GM19463 (cell line): ENCODE data around the gene IGF1.

Experiments used
- ATAC-seq: cut with Tn5 transposase; IDR thresholded peaks from one replicate; pipeline ENCODE4 v1.9.1; 2021; ENCODE audit warnings: mild to moderate bottlenecking, moderate library complexity; ENCODE audit not compliant: unreplicated experiment

Gene IGF1

DNA sequence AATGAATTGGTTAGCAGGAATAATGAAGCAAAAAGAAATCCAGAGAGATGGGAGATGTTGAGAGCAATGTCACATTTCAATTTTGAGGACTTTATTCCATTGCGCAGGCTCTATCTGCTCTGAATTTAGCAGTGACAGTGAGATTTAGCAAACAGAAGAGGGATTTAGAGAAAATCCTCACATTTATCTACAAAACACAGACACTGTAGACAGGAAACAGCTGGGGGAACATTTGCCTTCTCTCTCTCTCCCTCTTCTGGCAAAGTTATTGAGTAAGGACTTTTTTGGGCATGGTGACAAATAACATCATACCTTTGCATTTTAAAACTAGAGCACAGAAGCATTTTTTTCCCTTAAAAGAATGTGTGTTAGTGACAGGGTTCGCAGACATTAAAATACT is at the start of gene IGF1:
Gene IGF1 (minus strand): TSS at position 158 of the 400 bp plus-strand sequence. CDS start 182 bp downstream, outside the sequence.
- ATAC-seq = no peak

DNA sequence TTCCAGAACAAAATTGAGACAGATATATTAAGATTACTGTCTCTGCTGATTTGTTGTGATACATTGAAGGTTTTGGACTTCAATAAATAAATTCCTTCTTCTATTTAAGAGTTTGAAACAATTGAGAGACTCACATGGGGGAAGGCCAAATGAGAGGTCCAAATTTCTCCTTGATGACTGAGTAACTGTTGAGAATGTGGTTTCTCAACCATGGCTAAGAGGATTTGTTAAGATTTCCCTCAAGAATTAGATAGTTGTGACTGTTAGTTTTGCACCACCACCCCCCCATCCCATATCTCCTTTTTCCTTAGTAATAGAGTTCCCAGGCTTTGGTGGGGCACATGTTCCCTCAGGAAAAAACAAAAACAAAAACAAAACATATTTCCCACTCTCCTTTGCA is 47.7 kb upstream of the IGF1 start:
- no peak for ATAC-seq

DNA sequence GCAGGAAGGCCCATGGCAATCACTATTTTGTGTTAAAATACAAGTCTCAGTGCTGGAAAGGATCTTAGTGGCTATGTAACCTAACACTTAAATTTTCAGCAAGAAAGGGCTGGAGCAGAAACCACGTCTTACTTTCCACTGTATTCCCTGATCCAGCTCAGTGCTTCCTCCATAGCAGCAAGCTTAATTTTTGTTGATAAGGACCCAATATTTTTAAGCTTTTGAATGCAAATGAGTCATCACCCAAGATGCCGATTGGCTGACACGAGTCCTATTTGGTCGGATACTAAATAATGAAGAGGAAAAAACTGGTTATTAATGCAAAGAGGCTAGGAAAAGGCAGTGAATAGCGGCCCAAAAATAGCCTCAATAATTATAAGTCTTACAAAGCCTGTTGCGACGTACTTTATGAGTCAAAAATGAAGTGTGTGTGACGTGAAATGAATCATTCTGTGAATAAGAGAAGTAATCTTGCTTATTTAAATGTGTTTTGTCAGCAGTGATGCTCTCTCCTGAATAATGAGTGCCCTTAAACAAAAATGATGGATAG is 46.9 kb upstream of the IGF1 start:
- ATAC-seq = no peak

DNA sequence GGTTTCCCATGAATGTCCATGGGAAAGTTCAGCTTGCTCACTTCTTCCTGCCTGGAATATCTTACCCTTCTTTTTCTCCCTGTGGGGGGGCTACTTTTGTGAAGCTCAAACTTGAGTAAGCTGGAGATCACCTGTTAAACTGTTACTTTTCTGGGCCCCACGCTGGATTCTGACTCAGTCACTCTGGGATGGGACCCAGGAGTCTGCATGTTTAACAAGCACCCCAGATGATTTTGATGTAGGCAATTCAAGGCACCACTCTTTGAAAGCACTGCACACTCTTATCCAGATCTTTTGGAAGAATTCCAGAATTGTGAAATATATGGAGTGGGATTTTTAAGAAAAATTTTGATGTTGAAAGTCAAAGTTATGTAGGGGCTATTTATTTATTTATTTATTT is 46.3 kb upstream of the IGF1 start:
- no peak for ATAC-seq

DNA sequence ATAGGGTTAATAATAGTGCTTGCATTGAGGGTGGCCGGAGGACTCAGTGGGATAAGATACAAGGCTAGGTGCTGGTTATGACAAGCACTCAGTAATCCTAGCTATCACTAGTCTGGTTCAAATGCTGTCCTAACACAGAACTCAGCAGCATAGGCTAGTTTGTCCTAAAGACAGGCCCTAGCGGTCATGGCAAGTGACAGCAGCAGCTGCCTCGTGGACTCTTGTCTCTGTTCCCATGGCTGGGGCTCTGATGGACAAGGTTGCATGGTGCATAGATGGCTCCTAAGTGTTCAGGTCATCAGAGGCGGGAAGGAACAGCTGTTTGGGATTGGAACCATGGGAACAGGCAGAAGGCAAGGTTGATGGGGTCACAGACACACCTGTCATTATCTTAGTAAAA is 42.4 kb upstream of the IGF1 start:
- ATAC-seq = no peak

DNA sequence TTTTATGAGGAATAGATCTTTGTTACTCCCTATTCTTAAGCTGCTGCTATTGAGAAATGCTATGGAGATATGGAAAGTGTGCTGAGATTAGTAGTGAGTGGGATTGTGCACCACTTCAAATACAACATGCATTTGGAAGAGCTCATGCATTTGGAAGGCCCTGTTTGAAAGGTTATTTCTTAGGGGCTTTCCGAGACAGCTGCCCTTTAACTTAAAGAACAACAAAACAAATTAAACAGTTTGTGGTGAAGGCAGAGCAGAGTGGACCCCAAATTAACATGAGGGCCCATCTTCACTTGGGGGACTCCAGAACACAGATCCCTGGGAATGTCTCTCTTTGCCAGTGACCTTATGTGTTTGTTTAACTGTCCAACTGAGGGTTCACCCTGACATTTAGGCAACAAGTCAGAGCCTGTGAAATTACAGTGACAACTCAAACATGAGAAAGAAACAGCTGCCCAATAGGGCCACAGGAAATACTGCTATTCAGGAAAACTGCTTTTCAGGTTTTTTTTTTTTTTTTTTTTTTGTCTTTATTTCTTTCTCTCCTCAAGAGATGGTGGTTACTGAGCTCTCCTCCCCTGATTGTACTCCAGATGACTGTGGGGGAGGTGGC is 41.4 kb upstream of the IGF1 start:
- no peak for ATAC-seq

DNA sequence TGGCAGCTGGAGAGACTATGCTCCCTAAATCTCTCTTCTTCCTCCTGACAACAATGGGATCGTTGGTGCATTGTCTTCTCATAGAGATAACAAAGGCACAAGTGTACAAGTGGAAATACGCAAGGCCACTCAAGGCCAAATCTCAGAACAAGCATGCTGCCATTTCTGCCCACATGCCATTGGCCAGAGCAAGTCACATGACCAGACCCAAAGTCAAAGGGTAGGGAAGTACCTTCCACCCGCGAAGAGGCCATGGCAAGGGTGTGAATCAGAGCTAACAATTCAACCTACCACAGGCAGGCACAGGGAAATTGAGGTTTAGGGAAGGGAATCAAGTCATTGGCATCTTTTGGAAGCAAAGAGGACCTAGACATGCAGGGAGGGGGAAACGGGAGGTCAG is 38.5 kb upstream of the IGF1 start:
- no peak for ATAC-seq

DNA sequence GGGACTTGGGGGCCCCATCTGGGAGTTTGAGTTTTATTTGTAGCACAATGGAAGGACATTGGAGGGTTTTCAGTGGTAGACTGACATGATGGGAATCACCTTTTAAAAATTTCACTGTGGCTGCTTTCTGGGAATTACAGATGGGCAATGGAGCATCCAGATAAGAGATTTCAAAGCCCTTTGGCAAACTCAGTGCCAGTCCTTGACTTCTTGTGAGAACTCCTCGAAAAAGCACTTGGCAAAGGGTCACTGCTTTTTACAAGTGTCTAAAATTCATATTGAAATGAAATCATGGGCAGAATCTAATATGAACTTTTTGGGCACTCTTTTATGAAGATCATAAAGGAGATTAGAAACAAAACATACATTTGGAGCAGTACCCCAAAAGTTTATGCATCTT is 34.3 kb upstream of the IGF1 start:
- ATAC-seq = no peak

DNA sequence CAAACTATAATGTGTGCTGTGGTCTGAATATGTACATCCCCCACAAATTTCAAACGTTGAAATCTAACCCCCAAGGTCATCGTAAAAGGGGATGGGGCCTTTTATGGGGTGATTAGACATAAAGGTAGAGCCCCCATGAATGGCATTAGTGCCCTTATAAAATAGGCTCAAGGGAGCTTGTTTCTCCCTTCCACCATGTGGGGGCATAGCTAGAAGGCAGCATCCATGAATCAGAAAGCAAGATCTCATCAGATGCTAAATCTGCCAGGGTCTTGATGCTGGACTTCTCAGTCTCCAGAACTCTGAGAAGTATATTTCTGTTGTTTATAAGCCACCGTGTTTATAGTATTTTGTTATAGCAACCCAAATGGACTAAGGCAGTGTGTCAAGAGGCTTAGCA is 33.4 kb upstream of the IGF1 start:
- ATAC-seq = no peak

DNA sequence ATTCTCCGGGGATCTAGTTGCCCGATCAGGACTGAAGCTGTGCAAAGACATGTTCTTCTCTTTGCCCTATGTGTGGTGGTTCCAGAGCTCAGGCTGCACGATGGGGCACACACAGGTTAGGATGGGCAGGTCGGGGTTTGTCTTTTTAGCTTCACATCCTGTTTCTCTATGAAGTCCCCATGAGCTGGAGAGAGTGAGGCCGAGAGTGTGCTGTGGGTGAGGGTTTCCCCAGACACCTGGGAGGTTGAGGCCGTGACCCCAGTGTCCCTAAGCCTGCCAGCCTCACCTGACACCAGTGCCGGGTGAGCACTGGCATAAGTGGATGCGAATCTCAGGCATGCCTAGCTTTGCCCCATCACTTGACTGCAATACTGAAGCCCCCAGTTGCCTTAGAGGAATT is 32.9 kb upstream of the IGF1 start:
- peak; percentile 92 for ATAC-seq

DNA sequence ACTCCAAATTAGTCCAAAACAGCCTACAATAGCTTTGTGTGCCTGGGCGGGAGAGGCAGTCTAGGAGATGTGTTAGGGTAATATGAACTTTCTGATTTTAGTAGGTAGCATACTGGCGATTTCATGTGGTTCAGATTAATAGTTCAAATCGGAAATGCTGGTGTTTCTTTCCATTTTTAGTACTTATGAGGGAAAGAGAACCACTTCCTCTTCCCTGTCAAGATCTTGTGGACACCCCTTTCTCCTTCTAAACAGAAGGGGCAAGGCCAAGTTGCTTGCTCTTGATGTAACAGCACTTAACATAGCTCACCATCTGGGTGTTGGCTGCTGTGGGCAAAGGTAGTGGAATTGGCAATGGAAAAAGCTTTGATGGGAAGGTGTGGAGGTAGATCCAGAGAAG is 32.2 kb upstream of the IGF1 start:
- ATAC-seq = no peak

DNA sequence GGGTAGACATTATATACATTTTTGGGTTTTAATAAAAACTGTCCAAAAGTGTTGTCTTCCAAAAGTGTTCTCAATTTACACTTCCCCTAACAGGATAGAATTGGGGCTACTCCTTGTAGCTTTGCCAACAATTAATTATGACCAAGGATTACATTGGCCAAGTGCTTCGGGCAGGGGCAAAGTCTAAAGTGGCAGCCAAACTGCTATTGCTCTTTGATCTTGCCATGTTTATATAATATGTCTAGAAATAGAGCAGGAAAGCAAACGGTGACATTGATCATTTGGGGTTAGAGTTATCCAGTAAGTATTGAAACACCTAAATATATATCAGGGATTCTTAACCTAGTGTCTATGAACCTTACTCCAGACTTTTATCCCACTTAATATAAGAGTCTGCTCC is 31.2 kb upstream of the IGF1 start:
- ATAC-seq = no peak

DNA sequence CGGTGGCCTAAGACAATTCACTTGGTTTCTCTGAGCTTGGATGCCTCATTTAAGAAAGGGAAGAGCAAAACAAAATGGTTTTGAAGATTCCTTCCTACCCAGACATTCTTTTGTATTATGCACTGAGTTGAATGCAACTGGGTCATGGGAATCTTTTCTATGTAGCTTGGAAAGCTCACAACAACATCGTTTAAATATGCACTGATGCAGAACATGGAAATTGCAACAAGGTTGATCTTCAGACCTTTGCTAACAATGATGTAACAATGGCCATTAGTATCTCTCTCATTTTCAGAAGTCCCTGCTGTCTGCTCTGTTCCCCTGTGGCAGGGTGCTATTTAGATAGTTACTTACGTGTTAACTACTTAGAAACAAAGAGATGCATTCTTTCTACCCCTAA is 30.1 kb upstream of the IGF1 start:
- ATAC-seq = no peak

DNA sequence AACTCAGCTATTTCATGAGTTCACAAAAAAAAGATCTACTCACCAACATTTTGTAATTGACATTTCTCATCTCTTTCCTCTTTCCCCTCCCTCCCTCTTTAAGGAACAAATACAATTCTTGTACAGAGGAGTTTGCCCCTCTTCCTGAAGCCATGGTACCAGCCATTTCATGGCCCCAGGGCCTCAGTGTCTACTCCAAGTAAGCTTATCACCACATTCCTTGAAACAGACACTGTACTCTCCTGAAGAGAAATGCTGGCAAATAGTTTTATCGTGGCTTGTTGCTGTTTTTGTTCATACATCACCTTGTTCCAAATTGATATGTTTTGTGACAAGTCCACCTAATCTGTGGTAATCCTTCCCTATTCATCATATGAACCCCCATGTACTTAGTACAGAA is 29.7 kb upstream of the IGF1 start:
- no peak for ATAC-seq

DNA sequence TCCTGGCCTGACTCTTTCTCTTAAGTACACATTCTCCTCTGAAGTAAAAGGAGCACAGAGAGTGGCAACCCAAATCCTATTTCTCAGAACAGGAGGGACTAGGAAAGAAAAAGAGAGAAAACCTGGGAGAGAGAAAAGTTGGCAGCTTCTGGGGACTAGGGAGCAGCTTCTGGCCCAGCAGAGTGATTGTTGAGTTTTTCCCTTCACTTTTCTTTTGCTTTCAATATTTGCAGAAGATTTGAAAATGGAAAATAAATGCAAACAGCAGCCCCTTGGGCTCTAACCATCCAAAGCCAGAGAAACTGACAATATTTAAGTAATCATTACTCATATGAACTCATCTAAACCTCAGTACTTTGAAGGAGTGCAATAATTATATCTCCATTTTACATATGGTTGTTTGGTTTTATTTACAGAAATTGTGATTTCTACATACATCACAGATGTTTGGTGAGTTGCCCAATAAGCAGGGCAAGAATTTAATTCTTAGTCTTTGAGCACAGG is 28.8 kb upstream of the IGF1 start:
- ATAC-seq = no peak

DNA sequence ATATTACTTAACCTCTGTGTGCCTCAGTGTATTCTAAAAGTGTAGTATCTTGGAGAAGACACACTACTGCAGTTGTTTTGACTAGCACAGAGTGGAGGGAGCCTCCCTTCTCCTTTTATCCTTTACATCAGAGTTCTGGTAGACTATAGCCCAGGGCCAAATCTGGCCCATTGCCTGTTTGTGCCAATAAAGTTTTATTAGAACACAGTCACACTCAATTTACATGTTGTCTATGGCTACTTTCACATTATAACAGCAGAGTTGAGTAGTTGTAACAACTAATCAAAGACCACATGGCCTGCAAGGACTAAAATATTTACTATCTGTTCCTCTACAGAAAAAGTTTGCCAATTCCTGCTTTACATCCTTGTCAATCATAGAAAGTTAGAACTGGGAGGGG is 27.7 kb upstream of the IGF1 start:
- ATAC-seq = no peak

DNA sequence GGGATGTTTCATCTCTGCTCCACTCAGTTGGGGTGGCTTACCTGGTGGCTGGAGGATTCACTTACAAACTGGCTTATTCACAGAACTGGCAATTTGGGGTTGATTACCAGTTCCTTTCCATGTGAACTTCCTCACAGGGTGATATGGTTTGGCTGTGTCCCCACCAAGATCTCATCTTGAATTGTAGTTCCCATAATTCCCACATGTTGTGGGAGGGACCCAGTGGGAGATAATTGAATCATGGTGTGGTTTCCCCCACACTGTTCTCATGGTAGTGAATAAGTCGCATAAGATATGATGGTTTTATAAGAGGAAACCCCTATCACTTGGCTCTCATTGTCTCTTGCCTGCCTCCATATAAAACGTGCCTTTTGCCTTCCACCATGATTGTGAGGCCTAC is 26.9 kb upstream of the IGF1 start:
- no peak for ATAC-seq

DNA sequence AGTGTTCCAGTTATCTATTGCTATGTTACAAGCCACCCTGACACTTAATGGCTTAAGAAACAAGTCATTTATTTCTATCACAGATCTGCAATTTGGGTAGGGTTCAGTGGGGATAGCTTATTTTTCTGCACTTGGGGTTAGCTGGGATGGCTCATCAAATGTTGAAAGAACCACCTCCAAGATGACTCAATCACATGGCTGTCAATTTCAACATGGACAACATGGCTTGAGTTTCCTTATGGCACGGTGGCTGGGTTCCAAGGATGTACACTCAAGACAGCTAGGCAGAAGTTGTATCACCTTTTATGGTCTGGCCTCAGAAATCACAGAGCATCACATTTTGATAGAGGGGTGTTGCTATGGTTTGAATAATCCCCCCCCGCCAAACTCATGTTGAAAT is 24.5 kb upstream of the IGF1 start:
- no peak for ATAC-seq

DNA sequence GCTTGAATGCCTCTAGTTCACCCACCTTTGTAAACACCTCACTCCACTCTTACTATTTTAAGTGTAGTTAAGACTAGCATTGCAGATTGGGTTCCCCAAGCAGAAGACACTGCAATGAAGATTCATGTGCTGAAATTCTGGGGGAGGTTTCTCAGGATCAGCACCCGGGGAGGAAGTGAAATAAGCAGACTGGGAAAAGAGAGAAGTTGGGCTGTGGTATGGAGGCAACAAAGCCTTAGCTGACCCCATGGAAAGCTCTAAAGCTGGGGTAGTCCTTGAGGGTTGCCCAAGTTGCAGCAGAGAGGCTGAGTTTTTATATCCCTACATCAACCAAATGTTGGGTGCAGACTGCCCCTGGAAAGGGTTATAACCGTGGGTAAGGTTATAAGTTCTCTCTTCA is 23.9 kb upstream of the IGF1 start:
- no peak for ATAC-seq

DNA sequence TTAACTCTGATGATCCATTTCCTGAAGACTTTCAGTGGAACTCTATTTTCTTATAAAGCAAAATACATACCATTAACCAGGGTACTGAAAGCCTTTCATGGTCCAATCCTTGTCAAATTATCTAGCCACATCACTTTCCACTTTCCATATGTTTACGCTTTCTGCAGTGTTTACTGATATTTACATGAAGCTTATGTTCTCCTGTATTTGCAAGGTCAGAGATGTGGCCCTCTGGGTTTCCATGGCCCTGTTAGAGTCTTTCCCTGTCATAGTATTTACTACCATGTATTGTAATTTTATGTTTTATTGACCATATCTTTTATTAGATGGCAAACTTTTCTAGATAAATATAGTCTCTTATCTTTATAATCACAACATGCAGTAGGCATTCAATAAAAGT is 23.5 kb upstream of the IGF1 start:
- ATAC-seq = no peak

DNA sequence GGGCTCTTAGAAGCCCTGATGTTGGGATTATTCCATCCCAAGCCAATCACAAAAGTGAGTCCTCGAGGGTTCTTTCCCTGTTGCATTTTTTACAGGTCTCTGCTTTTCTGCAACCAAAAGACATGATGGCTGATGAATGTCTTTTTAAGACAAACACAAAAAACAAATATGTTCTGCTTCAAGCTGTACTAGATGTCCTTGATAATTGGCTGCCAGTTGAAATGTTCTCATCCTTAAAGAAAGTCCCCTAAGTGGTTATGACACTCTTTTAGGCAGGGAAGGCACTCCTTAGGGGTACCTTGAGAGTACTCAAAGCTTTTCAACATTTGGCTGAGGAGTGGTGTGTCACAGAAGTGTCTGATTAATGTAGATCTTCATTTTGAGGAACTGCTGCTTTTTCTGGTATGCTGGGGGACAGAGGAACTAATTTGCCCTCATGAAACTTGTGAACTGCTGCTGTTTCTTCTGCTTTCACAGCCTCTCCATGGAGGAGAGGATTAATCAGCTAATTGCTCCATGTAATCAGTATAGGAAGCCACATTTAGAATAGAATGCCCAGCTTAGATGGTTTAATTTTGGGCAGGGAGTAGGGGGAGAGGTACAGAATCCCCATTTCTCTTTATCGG is 22.8 kb upstream of the IGF1 start:
- ATAC-seq = no peak

DNA sequence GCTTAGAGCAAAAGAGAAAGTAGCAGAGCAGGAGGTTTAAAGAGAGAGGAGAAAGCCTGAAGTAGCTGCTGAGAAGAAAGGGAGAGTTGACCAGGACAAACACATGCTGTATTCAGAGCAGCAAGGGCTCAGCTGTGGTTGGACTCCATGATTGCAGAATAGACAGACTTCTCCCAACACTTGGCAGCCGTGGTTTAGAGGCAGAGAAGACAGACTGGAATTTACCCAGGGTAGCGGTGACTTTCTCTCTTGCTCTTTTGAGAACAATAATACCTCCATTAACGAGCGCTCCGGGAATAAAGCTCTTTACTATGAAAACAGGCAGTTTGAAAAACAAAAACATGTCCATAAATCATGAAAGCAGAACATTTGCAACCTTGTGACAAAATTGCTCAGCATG is 21.4 kb upstream of the IGF1 start:
- no peak for ATAC-seq

DNA sequence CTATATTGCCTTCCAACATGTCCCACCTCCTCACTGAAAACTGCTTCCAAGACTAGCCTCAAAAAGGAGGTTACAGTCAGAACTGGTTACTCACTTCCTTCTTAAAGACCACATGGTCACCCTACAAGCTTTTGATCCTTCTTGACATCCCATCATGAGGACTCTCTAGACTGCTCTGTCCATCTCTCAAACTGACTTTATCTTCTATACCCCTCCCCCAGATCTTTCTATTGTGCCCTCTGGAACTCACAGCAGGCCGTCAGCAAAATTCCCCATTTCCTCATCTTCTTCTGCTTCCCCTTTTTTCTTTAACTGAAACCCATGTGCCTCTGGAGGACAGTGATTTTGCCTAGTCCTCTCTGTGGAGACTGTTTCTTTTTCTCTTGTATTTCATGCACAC is 18.1 kb upstream of the IGF1 start:
- no peak for ATAC-seq
